Measurements from ENCODE around the gene KCNN2.

KCNN2 gene

GRCh38 chr5:114434396-114435219 lies 72.7 kb downstream of the KCNN2 start:
- Histone ChIP-seq H3K27me3 (ENCODE audit: insufficient read depth, poor library complexity, severe bottlenecking) (no peaks in the 10 kb centered on the region), H3K4me3 (replicated peaks; ENCODE audit: insufficient read depth, low read length) (no peak overlapping the region), H3K27ac (replicated peaks) (no peak overlapping the region)
- no peak for TF ChIP-seq GABPA (IDR thresholded peaks at IDR 0.05; ENCODE audit: low read depth)
- TF ChIP-seq CTCF (IDR thresholded peaks at IDR 0.05; ENCODE audit: insufficient read depth, low read length) = no peak
- no peak for TF ChIP-seq REST (IDR thresholded peaks at IDR 0.05; ENCODE audit: insufficient replicate concordance, low read depth)
- no peak for TF ChIP-seq POLR2AphosphoS5 (IDR thresholded peaks at IDR 0.05; ENCODE audit: low read depth)
- TF ChIP-seq SPI1 (IDR thresholded peaks at IDR 0.05; ENCODE audit: borderline replicate concordance, low read depth) = no peak
- no peak for DNase-seq (ENCODE audit: low read depth in 1 of 2, low spot score in 1 of 2)

- Histone ChIP-seq H3K4me3 (replicated peaks; ENCODE audit: insufficient read depth, low read length) (no peak overlapping the region), H3K27ac (replicated peaks) (no peak overlapping the region), H3K27me3 (ENCODE audit: insufficient read depth, poor library complexity, severe bottlenecking) (no peaks in the 10 kb centered on the region)
- no peak for DNase-seq (ENCODE audit: low read depth in 1 of 2, low spot score in 1 of 2)
- TF ChIP-seq REST (IDR thresholded peaks at IDR 0.05; ENCODE audit: insufficient replicate concordance, low read depth) = no peak
- no peak for TF ChIP-seq GABPA (IDR thresholded peaks at IDR 0.05; ENCODE audit: low read depth)
- TF ChIP-seq SPI1 (IDR thresholded peaks at IDR 0.05; ENCODE audit: borderline replicate concordance, low read depth) = no peak
- TF ChIP-seq CTCF (IDR thresholded peaks at IDR 0.05; ENCODE audit: insufficient read depth, low read length) = no peak
- no peak for TF ChIP-seq POLR2AphosphoS5 (IDR thresholded peaks at IDR 0.05; ENCODE audit: low read depth)
Observed at GRCh38 chr5:114435220-114435481, 73.3 kb downstream of the KCNN2 start.

- H3K4me3 ChIP-seq (replicated peaks; ENCODE audit: insufficient read depth, low read length) = no peak overlapping the region
- H3K27ac ChIP-seq (replicated peaks) = no peak overlapping the region
- H3K27me3 ChIP-seq (ENCODE audit: insufficient read depth, poor library complexity, severe bottlenecking) = no peaks in the 10 kb centered on the region
- TF ChIP-seq POLR2AphosphoS5 (IDR thresholded peaks at IDR 0.05; ENCODE audit: low read depth) (no peak), CTCF (IDR thresholded peaks at IDR 0.05; ENCODE audit: insufficient read depth, low read length) (no peak), GABPA (IDR thresholded peaks at IDR 0.05; ENCODE audit: low read depth) (no peak), REST (IDR thresholded peaks at IDR 0.05; ENCODE audit: insufficient replicate concordance, low read depth) (no peak), SPI1 (IDR thresholded peaks at IDR 0.05; ENCODE audit: borderline replicate concordance, low read depth) (no peak)
- DNase-seq (ENCODE audit: low read depth in 1 of 2, low spot score in 1 of 2) = no peak
Observed at GRCh38 chr5:114435885-114436299, 74.0 kb downstream of the KCNN2 start.
